ENCODE results near the gene FER1L5.

Gene FER1L5

DNA sequence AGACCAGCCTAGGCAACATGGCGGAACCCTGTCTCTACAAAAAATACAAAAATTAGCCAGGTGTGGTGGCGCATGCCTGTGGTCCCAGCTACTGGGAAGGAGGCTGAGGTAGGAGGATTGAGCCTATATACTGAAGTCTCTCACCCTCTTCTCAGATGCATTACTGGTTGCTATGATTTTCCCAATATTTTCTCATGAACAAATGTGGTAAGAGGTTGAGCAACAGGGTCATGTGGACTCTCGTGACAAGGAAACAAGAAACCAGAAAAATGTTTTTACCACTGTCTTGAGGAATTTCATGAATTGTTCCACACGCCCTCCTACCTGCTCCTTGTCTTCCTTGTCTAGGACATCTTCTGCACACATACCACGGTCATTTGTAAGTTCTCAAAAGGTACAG, 84.9 kb downstream of the FER1L5 start:
- H3K36me3 ChIP-seq (ENCODE audit: control insufficient read depth, insufficient read depth, low read length): no peaks in the 10 kb centered on the region
- H3K79me2 ChIP-seq: no peaks in the 10 kb centered on the region
- no peak overlapping the region for H3K4me2 ChIP-seq (ENCODE audit: low read length)
- TF ChIP-seq, protein P1, sequence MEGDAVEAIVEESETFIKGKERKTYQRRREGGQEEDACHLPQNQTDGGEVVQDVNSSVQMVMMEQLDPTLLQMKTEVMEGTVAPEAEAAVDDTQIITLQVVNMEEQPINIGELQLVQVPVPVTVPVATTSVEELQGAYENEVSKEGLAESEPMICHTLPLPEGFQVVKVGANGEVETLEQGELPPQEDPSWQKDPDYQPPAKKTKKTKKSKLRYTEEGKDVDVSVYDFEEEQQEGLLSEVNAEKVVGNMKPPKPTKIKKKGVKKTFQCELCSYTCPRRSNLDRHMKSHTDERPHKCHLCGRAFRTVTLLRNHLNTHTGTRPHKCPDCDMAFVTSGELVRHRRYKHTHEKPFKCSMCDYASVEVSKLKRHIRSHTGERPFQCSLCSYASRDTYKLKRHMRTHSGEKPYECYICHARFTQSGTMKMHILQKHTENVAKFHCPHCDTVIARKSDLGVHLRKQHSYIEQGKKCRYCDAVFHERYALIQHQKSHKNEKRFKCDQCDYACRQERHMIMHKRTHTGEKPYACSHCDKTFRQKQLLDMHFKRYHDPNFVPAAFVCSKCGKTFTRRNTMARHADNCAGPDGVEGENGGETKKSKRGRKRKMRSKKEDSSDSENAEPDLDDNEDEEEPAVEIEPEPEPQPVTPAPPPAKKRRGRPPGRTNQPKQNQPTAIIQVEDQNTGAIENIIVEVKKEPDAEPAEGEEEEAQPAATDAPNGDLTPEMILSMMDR (IDR thresholded peaks at IDR 0.05): no peak
- no peaks in the 10 kb centered on the region for H3K27me3 ChIP-seq (ENCODE audit: control insufficient read depth, insufficient read depth, low read length)
- no peak overlapping the region for H3K4me3 ChIP-seq (ENCODE audit: low read depth, low read length)
- H3K4me1 ChIP-seq: no peaks in the 10 kb centered on the region
- H3K27ac ChIP-seq: no peak overlapping the region
- H3K9ac ChIP-seq: no peak overlapping the region
- H2AFZ ChIP-seq: no peak overlapping the region
- H3K9me3 ChIP-seq (ENCODE audit: control insufficient read depth, low read length): no peaks in the 10 kb centered on the region

DNA sequence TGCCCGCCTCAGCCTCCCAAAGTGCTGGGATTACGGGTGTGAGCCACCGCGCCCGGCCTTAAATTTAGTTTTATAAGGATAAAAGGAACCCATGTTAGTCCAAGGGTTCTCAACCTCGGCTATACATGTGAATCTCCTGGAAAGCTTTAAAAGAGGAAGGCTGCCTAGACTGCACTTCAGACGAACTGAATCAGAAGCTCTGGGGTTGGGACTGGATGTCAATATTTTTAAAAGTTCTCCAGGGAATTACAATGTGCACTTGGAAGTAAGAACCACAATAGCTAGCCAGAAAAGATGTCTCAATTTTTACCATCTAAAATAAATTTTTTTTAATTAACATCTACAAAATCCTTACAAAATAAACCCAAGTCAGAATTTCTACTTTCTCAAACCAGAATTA, 87.2 kb downstream of the FER1L5 start:
- H3K9me3 ChIP-seq (ENCODE audit: control insufficient read depth, low read length): no peaks in the 10 kb centered on the region
- no peak overlapping the region for H3K4me2 ChIP-seq (ENCODE audit: low read length)
- no peaks in the 10 kb centered on the region for H3K27me3 ChIP-seq (ENCODE audit: control insufficient read depth, insufficient read depth, low read length)
- no peak overlapping the region for H3K4me3 ChIP-seq (ENCODE audit: low read depth, low read length)
- no peak overlapping the region for H3K27ac ChIP-seq
- H3K4me1 ChIP-seq: no peaks in the 10 kb centered on the region
- no peaks in the 10 kb centered on the region for H3K79me2 ChIP-seq
- TF ChIP-seq, protein P1 (IDR thresholded peaks at IDR 0.05): no peak
- H3K36me3 ChIP-seq (ENCODE audit: control insufficient read depth, insufficient read depth, low read length): no peaks in the 10 kb centered on the region
- H3K9ac ChIP-seq: no peak overlapping the region
- H2AFZ ChIP-seq: no peak overlapping the region

DNA sequence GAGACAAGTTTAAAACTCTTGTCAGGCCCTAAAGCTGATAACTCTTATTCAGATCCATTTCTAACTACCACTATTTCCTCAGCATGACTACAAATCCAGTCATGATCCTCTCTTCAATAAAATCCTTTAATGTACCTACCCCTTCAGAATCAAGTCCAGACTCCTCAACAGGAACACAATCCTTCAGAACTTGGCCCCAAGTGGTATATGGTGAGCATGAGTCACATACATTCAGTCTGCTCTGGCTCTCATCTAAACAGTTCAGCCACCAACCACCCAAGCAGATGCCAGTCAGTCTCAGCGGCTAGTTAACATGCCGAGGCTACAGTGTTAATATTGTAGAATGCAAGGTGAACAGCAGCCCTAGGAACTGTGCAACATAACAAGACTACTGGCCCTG, 87.6 kb downstream of the FER1L5 start:
- no peak overlapping the region for H3K9ac ChIP-seq
- TF ChIP-seq, protein P1 (IDR thresholded peaks at IDR 0.05): no peak
- no peak overlapping the region for H3K4me2 ChIP-seq (ENCODE audit: low read length)
- H3K27me3 ChIP-seq (ENCODE audit: control insufficient read depth, insufficient read depth, low read length): no peaks in the 10 kb centered on the region
- H3K27ac ChIP-seq: no peak overlapping the region
- no peaks in the 10 kb centered on the region for H3K9me3 ChIP-seq (ENCODE audit: control insufficient read depth, low read length)
- no peaks in the 10 kb centered on the region for H3K36me3 ChIP-seq (ENCODE audit: control insufficient read depth, insufficient read depth, low read length)
- H3K4me3 ChIP-seq (ENCODE audit: low read depth, low read length): no peak overlapping the region
- H3K4me1 ChIP-seq: no peaks in the 10 kb centered on the region
- H3K79me2 ChIP-seq: no peaks in the 10 kb centered on the region
- no peak overlapping the region for H2AFZ ChIP-seq

DNA sequence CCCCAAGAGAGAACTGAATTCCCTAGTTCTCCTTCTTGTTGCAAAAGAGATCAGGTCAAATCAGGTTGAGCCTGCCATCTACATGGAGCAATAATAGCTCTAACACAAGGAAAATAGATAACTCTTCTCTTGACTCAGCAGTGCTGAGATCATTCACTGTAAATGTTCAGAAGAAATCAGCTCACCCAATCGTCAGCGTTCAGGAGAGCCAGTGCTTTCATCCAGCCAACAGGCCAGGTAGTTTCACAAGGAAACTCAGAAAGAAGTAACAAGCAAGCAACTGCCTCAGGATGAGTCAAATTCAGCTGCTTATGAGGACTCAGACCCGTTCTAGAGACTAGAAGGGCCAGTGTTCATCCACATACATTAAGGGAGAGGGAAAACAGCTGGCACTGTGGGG, 91.4 kb downstream of the FER1L5 start:
- H3K9me3 ChIP-seq (ENCODE audit: control insufficient read depth, low read length): no peaks in the 10 kb centered on the region
- H3K27ac ChIP-seq: no peak overlapping the region
- H3K79me2 ChIP-seq: no peaks in the 10 kb centered on the region
- no peak overlapping the region for H3K9ac ChIP-seq
- H3K27me3 ChIP-seq (ENCODE audit: control insufficient read depth, insufficient read depth, low read length): no peaks in the 10 kb centered on the region
- no peaks in the 10 kb centered on the region for H3K4me1 ChIP-seq
- no peaks in the 10 kb centered on the region for H3K36me3 ChIP-seq (ENCODE audit: control insufficient read depth, insufficient read depth, low read length)
- no peak overlapping the region for H3K4me2 ChIP-seq (ENCODE audit: low read length)
- TF ChIP-seq, protein P1 (IDR thresholded peaks at IDR 0.05): no peak
- no peak overlapping the region for H3K4me3 ChIP-seq (ENCODE audit: low read depth, low read length)
- no peak overlapping the region for H2AFZ ChIP-seq

DNA sequence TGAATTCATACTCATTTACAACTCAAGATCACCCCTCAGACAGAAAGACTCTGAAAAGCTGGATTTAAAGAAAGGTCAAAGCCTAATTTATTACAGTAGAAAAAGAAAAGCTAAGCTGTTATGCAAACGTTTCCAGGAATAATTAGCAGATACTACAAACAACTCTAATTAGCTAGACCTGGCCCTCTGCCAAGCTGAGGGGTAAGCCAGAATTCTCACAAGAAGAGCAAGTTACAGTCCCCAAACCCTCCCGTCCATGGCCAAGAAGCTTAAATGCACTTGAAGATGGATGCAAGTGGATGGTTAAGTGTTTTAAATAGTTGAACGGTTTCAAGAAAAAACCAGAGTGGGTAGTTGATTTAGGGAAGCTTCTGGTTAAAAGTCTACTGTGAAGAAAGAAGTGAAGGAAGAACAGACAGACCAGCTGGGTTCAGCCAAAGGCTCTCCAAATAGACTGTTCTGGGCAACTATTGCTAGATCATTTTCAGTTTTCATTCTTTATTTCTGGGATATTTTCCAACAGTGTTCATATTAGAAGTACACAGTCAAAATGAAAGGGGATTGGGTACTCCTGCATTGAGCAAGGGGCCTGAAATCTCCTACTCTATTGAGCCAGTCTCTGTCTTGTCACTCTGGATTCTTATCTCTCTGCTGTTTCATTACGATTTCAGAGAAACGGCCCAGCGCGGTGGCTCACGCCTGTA, 92.5 kb downstream of the FER1L5 start:
- H3K4me1 ChIP-seq: no peaks in the 10 kb centered on the region
- no peaks in the 10 kb centered on the region for H3K9me3 ChIP-seq (ENCODE audit: control insufficient read depth, low read length)
- TF ChIP-seq, protein P1 (IDR thresholded peaks at IDR 0.05): no peak
- H3K36me3 ChIP-seq (ENCODE audit: control insufficient read depth, insufficient read depth, low read length): no peaks in the 10 kb centered on the region
- no peak overlapping the region for H2AFZ ChIP-seq
- no peak overlapping the region for H3K4me3 ChIP-seq (ENCODE audit: low read depth, low read length)
- no peak overlapping the region for H3K27ac ChIP-seq
- H3K27me3 ChIP-seq (ENCODE audit: control insufficient read depth, insufficient read depth, low read length): no peaks in the 10 kb centered on the region
- H3K79me2 ChIP-seq: no peaks in the 10 kb centered on the region
- no peak overlapping the region for H3K9ac ChIP-seq
- no peak overlapping the region for H3K4me2 ChIP-seq (ENCODE audit: low read length)

Data from parathyroid adenoma (tissue), 2 donors.